PFSK-1 (cell line): Measurements from ENCODE around the gene APOA4.

Experiments
- FOXP2 ChIP-seq: optimal IDR thresholded peaks from 2 replicates; pipeline ENCODE3; 2011; ENCODE audit warnings: borderline replicate concordance, control low read depth, inconsistent platforms; ENCODE audit not compliant: insufficient read depth; ENCODE audit errors: extremely low read length, extremely low read depth
- POLR2AphosphoS5 ChIP-seq: IDR thresholded peaks from 2 replicates; pipeline ENCODE4 v1.6.1; 2012; ENCODE audit warnings: low read depth, mild to moderate bottlenecking, control low read depth, low read length, moderate library complexity
- REST ChIP-seq, 2 experiments: IDR thresholded peaks; 2 replicates each; pipeline versions ENCODE4 v1.6.1 to v1.8.0; 2011 to 2012; ENCODE audit warnings: low read depth in 2 of 2, low read length in 2 of 2, control low read depth in 1 of 2, inconsistent platforms in 1 of 2, mild to moderate bottlenecking in 1 of 2, moderate library complexity in 1 of 2; ENCODE audit not compliant: insufficient read depth in 1 of 2
- SIN3A ChIP-seq: IDR thresholded peaks from 2 replicates; pipeline ENCODE4 v1.6.1; 2012; ENCODE audit warnings: mild to moderate bottlenecking, low read length, moderate library complexity, borderline replicate concordance; ENCODE audit not compliant: insufficient read depth
- TAF1 ChIP-seq: IDR thresholded peaks from 2 replicates; pipeline ENCODE4 v1.6.1; 2012; ENCODE audit warnings: low read length, control low read depth, borderline replicate concordance; ENCODE audit not compliant: insufficient read depth

APOA4 gene

GRCh38 chr11:116867619-116868018 lies 44.5 kb upstream of the APOA4 start:
- TF ChIP-seq POLR2AphosphoS5 (no peak), FOXP2 (no peak), REST (IDR thresholded peaks at IDR 0.05; ENCODE audit: insufficient read depth in 1 of 2, low read depth in 2 of 2, low read length in 2 of 2) (no peak), SIN3A (no peak), TAF1 (no peak)

- TF ChIP-seq POLR2AphosphoS5 (no peak), FOXP2 (no peak), SIN3A (no peak), TAF1 (no peak), REST (IDR thresholded peaks at IDR 0.05; ENCODE audit: insufficient read depth in 1 of 2, low read depth in 2 of 2, low read length in 2 of 2) (no peak)
Observed at GRCh38 chr11:116866804-116867455, 43.8 kb upstream of the APOA4 start.

- no peak for TF ChIP-seq POLR2AphosphoS5
- no peak for TF ChIP-seq SIN3A
- no peak for TF ChIP-seq REST (IDR thresholded peaks at IDR 0.05; ENCODE audit: insufficient read depth in 1 of 2, low read depth in 2 of 2, low read length in 2 of 2)
- TF ChIP-seq FOXP2, result no peak
- no peak for TF ChIP-seq TAF1
Observed at GRCh38 chr11:116865696-116866095, 42.6 kb upstream of the APOA4 start.

GRCh38 chr11:116864531-116864930 lies 41.4 kb upstream of the APOA4 start:
- TF ChIP-seq POLR2AphosphoS5 (no peak), FOXP2 (no peak), TAF1 (no peak), SIN3A (no peak), REST (IDR thresholded peaks at IDR 0.05; ENCODE audit: insufficient read depth in 1 of 2, low read depth in 2 of 2, low read length in 2 of 2) (no peak)

GRCh38 chr11:116862951-116863350 lies 39.8 kb upstream of the APOA4 start:
- no peak for TF ChIP-seq TAF1
- no peak for TF ChIP-seq FOXP2
- TF ChIP-seq SIN3A, result no peak
- TF ChIP-seq POLR2AphosphoS5, result no peak
- TF ChIP-seq REST (IDR thresholded peaks at IDR 0.05; ENCODE audit: insufficient read depth in 1 of 2, low read depth in 2 of 2, low read length in 2 of 2), result no peak
